Neural progenitor cell (in vitro differentiated cells): Measurements from ENCODE around the gene SSTR3. TPM values are rescaled to one million over a fixed set of nuclear protein-coding genes. Genes with fewer than 3 reads are reported as not detected.

Experiments used
- DNase-seq: peaks from one replicate; pipeline ENCODE4 v3.0.0-alpha.2; 2016; ENCODE audit warnings: low spot score
- H2AFZ ChIP-seq: fragments of 200-600 bp; sonication (generic); replicated peaks from 2 replicates; pipeline ENCODE4 v1.6.1; 2016; ENCODE audit warnings: antibody characterized with exemption
- H3F3A ChIP-seq: fragments of 200-600 bp; sonication (generic); 2 replicates; pipeline ENCODE4 v1.6.1; 2016; ENCODE audit warnings: antibody characterized with exemption, low read depth
- H3K27ac ChIP-seq: fragments of 200-600 bp; sonication (generic); 2 replicates; pipeline ENCODE4 v1.5.1; 2016; ENCODE audit warnings: mild to moderate bottlenecking
- H3K27me3 ChIP-seq: fragments of 200-600 bp; sonication (generic); 2 replicates; pipeline ENCODE4 v1.6.1; 2016; ENCODE audit warnings: mild to moderate bottlenecking, moderate library complexity
- H3K36me3 ChIP-seq: fragments of 200-600 bp; sonication (generic); 2 replicates; pipeline ENCODE4 v1.5.1; 2016
- H3K4me1 ChIP-seq: fragments of 200-600 bp; sonication (generic); 2 replicates; pipeline ENCODE4 v1.6.1; 2016; ENCODE audit warnings: mixed run types
- H3K4me2 ChIP-seq: fragments of 200-600 bp; sonication (generic); 2 replicates; pipeline ENCODE4 v1.6.1; 2016
- H3K4me3 ChIP-seq: fragments of 200-600 bp; sonication (generic); 2 replicates; pipeline ENCODE4 v1.5.1; 2016
- H3K79me2 ChIP-seq: fragments of 200-600 bp; sonication (generic); 2 replicates; pipeline ENCODE4 v1.6.1; 2016; ENCODE audit warnings: low read depth
- H3K9ac ChIP-seq: fragments of 200-600 bp; sonication (generic); 2 replicates; pipeline ENCODE4 v1.6.1; 2016
- H3K9me3 ChIP-seq: fragments of 200-600 bp; sonication (generic); 2 replicates; pipeline ENCODE4 v1.5.1; 2016; ENCODE audit warnings: low read depth
- H4K20me1 ChIP-seq: fragments of 200-600 bp; sonication (generic); 2 replicates; pipeline ENCODE4 v1.6.1; 2016; ENCODE audit warnings: low read depth
- H3K27ac Mint-ChIP-seq: 3 replicates; pipeline ENCODE4 v1.8.0; 2021; ENCODE audit warnings: mixed read lengths
- H3K27me3 Mint-ChIP-seq: 2 replicates; pipeline ENCODE4 v1.8.0; 2022; ENCODE audit warnings: low read depth, mild to moderate bottlenecking, inconsistent platforms, moderate library complexity, mixed read lengths; ENCODE audit not compliant: insufficient read depth
- H3K36me3 Mint-ChIP-seq: 3 replicates; pipeline ENCODE4 v1.8.0; 2021; ENCODE audit warnings: mixed read lengths
- H3K4me1 Mint-ChIP-seq: 3 replicates; pipeline ENCODE4 v1.8.0; 2021; ENCODE audit warnings: mixed read lengths
- H3K4me3 Mint-ChIP-seq: 3 replicates; pipeline ENCODE4 v1.8.0; 2021; ENCODE audit warnings: mild to moderate bottlenecking, moderate library complexity, mixed read lengths
- H3K9me3 Mint-ChIP-seq: 3 replicates; pipeline ENCODE4 v1.8.0; 2020; ENCODE audit warnings: mixed read lengths
- EZH2 ChIP-seq: fragments of 200-600 bp; sonication (generic); IDR thresholded peaks from 2 replicates; pipeline ENCODE4 v1.6.1; 2017; ENCODE audit warnings: antibody characterized with exemption, mild to moderate bottlenecking, moderate library complexity
- EZH2phosphoT487 ChIP-seq: fragments of 200-600 bp; sonication (generic); IDR thresholded peaks from 2 replicates; pipeline ENCODE4 v1.6.1; 2017; ENCODE audit warnings: antibody characterized with exemption
- total RNA-seq: library from RNA; depleted of rRNA; stranded (reverse); fragments of >200 nt; gene quantifications from 2 replicates; pipeline ENCODE4 v1.2.3, GENCODE V29; 2015; ENCODE audit warnings: low replicate concordance
- TF ChIP-seq, protein P1 (sequence below): fragments of 200-600 bp; sonication (generic); IDR thresholded peaks from 2 replicates; pipeline ENCODE4 v1.5.1; 2017; ENCODE audit warnings: antibody characterized with exemption, mild to moderate bottlenecking

The SSTR3 gene
- total RNA-seq, 1 donor from 2014 or later: 0.19 TPM

DNA sequence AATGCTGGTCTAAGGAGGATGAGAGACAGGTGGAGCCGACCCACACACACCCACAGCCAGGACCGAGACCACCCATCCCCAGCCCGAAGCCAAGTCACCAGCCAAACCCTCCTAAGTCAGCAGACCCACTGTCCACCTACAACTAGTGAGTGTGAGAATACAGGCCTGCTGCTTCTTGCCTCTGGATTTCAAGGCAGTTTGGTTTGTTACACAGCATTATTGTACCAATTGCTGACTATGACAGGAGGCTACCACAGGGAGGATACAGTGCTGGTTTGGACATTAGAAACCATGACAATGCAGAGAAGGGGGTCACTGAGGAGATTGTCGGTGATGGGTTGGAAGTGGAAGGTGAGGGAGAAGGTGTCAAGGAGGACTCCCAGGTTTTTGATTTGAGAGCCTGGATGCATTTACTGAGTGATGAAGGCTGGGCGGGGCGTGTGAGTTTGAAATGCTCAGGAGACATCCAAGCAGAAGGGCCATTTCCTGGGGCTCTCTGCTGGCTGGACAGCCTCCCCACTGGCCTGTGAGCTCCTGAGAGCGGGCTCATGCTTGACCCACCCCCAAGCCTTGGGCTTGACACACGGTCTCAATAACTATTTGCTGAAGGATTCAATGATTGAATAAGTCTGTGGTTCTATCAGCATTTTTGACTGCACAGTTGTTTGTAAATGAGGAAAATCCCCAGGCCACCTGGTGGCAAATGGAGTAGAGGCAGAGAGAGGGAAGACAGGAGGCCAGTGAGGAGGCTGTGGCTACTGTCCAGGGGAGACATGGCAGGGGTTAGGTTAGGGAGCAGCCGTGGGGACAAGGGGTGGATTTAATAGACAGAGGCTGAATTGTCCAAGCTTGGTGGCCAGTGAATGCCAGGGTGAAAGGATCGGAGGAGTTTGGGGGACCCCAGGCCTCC lies 9.4 kb upstream of the SSTR3 start:
- H3F3A ChIP-seq: no peaks in the 10 kb centered on the region
- no peak overlapping the region for H2AFZ ChIP-seq
- Mint-ChIP-seq H3K36me3 (no peaks in the 10 kb centered on the region), H3K27me3 (peaks cover 18% of the 10 kb centered on the region), H3K9me3 (no peaks in the 10 kb centered on the region), H3K27ac (no peak overlapping the region), H3K4me3 (no peak overlapping the region), H3K4me1 (no peaks in the 10 kb centered on the region)
- H3K4me2 ChIP-seq: no peak overlapping the region
- no peaks in the 10 kb centered on the region for H3K27me3 ChIP-seq
- H3K79me2 ChIP-seq: no peaks in the 10 kb centered on the region
- H3K9ac ChIP-seq: no peak overlapping the region
- H3K9me3 ChIP-seq: no peaks in the 10 kb centered on the region
- H3K36me3 ChIP-seq: no peaks in the 10 kb centered on the region
- no peak for DNase-seq
- no peaks in the 10 kb centered on the region for H3K4me1 ChIP-seq
- TF ChIP-seq, protein P1, sequence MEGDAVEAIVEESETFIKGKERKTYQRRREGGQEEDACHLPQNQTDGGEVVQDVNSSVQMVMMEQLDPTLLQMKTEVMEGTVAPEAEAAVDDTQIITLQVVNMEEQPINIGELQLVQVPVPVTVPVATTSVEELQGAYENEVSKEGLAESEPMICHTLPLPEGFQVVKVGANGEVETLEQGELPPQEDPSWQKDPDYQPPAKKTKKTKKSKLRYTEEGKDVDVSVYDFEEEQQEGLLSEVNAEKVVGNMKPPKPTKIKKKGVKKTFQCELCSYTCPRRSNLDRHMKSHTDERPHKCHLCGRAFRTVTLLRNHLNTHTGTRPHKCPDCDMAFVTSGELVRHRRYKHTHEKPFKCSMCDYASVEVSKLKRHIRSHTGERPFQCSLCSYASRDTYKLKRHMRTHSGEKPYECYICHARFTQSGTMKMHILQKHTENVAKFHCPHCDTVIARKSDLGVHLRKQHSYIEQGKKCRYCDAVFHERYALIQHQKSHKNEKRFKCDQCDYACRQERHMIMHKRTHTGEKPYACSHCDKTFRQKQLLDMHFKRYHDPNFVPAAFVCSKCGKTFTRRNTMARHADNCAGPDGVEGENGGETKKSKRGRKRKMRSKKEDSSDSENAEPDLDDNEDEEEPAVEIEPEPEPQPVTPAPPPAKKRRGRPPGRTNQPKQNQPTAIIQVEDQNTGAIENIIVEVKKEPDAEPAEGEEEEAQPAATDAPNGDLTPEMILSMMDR: no peak
- TF ChIP-seq EZH2phosphoT487 (no peak), EZH2 (no peak)
- H3K4me3 ChIP-seq: no peak overlapping the region
- H3K27ac ChIP-seq: no peak overlapping the region
- H4K20me1 ChIP-seq: no peaks in the 10 kb centered on the region

DNA sequence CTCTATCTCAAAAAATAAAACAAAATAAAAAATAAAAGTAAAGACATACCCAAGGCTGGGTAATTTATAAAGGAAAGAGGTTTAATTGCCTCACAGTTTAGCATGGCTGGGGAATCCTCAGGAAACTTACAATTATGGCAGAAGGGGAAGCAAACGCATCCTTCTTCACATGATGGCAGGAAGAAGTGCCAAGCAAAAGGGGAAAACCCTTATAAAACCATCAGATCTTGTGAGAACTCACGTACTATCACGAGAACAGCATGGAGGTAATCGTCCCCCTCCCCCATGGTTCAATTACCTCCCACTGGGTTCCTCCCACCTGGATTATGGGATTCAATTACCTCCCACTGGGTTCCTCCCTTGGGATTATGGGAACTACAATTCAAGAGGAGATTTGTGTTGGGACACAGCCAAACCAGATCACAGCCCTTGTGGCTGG lies 8.3 kb upstream of the SSTR3 start:
- no peaks in the 10 kb centered on the region for H3K4me1 ChIP-seq
- H3K4me3 ChIP-seq: no peak overlapping the region
- Mint-ChIP-seq H3K36me3 (no peaks in the 10 kb centered on the region), H3K27me3 (peaks cover 18% of the 10 kb centered on the region), H3K27ac (no peak overlapping the region), H3K9me3 (no peaks in the 10 kb centered on the region), H3K4me1 (no peaks in the 10 kb centered on the region), H3K4me3 (no peak overlapping the region)
- H3K36me3 ChIP-seq: no peaks in the 10 kb centered on the region
- H3K79me2 ChIP-seq: no peaks in the 10 kb centered on the region
- no peak overlapping the region for H3K4me2 ChIP-seq
- H3K27me3 ChIP-seq: no peaks in the 10 kb centered on the region
- TF ChIP-seq, protein P1: no peak
- TF ChIP-seq EZH2: no peak
- no peak for TF ChIP-seq EZH2phosphoT487
- no peaks in the 10 kb centered on the region for H3K9me3 ChIP-seq
- no peaks in the 10 kb centered on the region for H4K20me1 ChIP-seq
- H3K9ac ChIP-seq: no peak overlapping the region
- no peak overlapping the region for H2AFZ ChIP-seq
- DNase-seq: no peak
- H3F3A ChIP-seq: no peaks in the 10 kb centered on the region
- H3K27ac ChIP-seq: no peak overlapping the region

DNA sequence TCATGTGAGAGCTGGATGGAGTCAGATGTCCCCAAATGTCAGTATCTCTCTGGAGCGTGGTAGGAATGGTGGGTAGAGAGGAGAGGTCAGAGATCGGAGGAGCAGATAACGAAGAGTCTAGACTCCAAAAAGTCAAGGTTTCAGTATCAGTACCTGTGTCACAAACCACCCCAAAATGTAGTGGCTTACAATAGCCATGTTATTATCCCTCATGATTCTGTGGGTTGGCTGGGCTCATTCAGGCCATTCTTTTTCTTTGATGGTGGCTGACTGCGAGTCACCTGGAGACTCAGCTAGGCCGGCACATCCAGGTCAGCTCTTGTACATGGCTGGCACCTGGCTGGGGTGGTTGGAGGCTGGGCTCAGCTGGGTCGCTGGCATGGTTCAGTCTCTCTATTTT lies 7.3 kb upstream of the SSTR3 start:
- peaks cover 16% of the 10 kb centered on the region for H3K27me3 Mint-ChIP-seq
- H3K27me3 ChIP-seq: no peaks in the 10 kb centered on the region
- no peak overlapping the region for H3K27ac ChIP-seq
- H3K4me3 Mint-ChIP-seq: no peak overlapping the region
- no peak overlapping the region for H3K27ac Mint-ChIP-seq
- no peaks in the 10 kb centered on the region for H4K20me1 ChIP-seq
- H3K36me3 Mint-ChIP-seq: no peaks in the 10 kb centered on the region
- no peak overlapping the region for H3K4me3 ChIP-seq
- no peaks in the 10 kb centered on the region for H3K36me3 ChIP-seq
- H2AFZ ChIP-seq: no peak overlapping the region
- H3K9ac ChIP-seq: no peak overlapping the region
- DNase-seq: no peak
- H3K79me2 ChIP-seq: no peaks in the 10 kb centered on the region
- no peak overlapping the region for H3K4me2 ChIP-seq
- H3K9me3 ChIP-seq: no peaks in the 10 kb centered on the region
- H3F3A ChIP-seq: no peaks in the 10 kb centered on the region
- no peak for TF ChIP-seq EZH2
- no peak for TF ChIP-seq EZH2phosphoT487
- TF ChIP-seq, protein P1: no peak
- H3K9me3 Mint-ChIP-seq: no peaks in the 10 kb centered on the region
- peaks cover 2% of the 10 kb centered on the region for H3K4me1 ChIP-seq
- peaks cover 6% of the 10 kb centered on the region for H3K4me1 Mint-ChIP-seq
